A673 (cell line): ENCODE results near the gene MBD3.

ENCODE experiments used
- CTCF ChIP-seq: fragments of 300-800, 200-600 bp; sonication (generic); conservative IDR thresholded peaks from 2 replicates; pipeline ENCODE4 v1.5.1; 2017; ENCODE audit warnings: low read depth, mild to moderate bottlenecking, antibody characterized with exemption, low read length, moderate library complexity, mixed read lengths
- EZH2 ChIP-seq: fragments of 200-600 bp; sonication (generic); IDR thresholded peaks from 2 replicates; pipeline ENCODE4 v1.6.1; 2017; ENCODE audit warnings: borderline replicate concordance, low read depth, mild to moderate bottlenecking, mixed read lengths, antibody characterized with exemption, low read length; ENCODE audit not compliant: poor library complexity, severe bottlenecking

DNA sequence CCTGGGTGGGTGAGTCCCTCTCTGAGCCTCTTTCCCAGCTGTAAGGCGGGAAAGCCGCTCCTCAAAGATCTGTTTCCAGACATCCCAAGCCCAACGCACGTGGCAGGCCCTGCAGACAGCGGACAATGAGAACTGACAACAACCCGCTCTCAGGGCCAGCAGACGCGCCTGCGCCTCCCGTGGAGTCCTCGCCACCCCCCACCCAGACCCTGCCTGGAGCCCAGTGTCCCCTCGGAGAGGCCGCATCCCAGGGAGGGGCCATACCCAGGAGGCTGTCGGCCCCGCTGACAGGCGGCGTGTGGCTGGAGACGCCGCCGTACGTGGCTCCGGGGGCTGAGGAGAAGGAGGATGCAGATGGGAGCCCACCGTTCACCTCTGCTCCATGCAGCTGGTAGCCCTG, 28.9 kb upstream of the MBD3 start:
- TF ChIP-seq CTCF (no peak), EZH2 (no peak)
